HEK293 (cell line): ENCODE measurements around the gene RALGAPA2.

Experiments
- CTCF ChIA-PET: fragments of 350-600 bp; formaldehyde crosslinking; extraction: SDS; loops from one replicate; lab custom pipeline; 2021; ENCODE audit warnings: antibody characterized with exemption; lab: Yijun Ruan, JAX
- POLR2A ChIA-PET: fragments of 300-600 bp; formaldehyde crosslinking; extraction: SDS; loops from one replicate; lab custom pipeline; 2020; ENCODE audit warnings: antibody characterized with exemption, inconsistent platforms; lab: Yijun Ruan, JAX
- H3K27ac ChIP-seq: fragments of 200-500 bp; sonication (Bioruptor generic); 2 replicates; pipeline ENCODE4 v1.5.1; 2014; ENCODE audit warnings: low read depth, low read length, control low read depth, inconsistent platforms; ENCODE audit errors: extremely low read depth
- H3K36me3 ChIP-seq, 2 experiments: fragments of 200-500 bp in 1 of 2; sonication (Bioruptor generic) in 1 of 2; 1 replicate in 1 of 2; 2 replicates in 1 of 2; pipeline ENCODE4 v1.5.1; 2014 to 2017; ENCODE audit warnings: inconsistent platforms in 2 of 2, low read length in 2 of 2; ENCODE audit not compliant: control insufficient read depth in 2 of 2, insufficient read depth in 1 of 2
- H3K4me1 ChIP-seq: fragments of 200-500 bp; sonication (Bioruptor generic); 2 replicates; pipeline ENCODE4 v1.5.1; 2014; ENCODE audit warnings: mild to moderate bottlenecking, low read length, inconsistent platforms; ENCODE audit not compliant: control insufficient read depth, insufficient read depth
- H3K4me3 ChIP-seq: 2 replicates; pipeline ENCODE4 v1.5.1; 2011; ENCODE audit warnings: low read depth, mild to moderate bottlenecking, control low read depth, low read length, moderate library complexity
- H3K9me3 ChIP-seq: fragments of 200-500 bp; sonication (Bioruptor generic); 2 replicates; pipeline ENCODE4 v1.5.1; 2014; ENCODE audit warnings: low read depth, low read length, inconsistent platforms; ENCODE audit not compliant: control insufficient read depth, insufficient read depth
- KLF9 ChIP-seq: fragments of 450-650 bp; formaldehyde crosslinking; IDR thresholded peaks from 2 replicates; pipeline ENCODE4 v1.5.1; 2016; ENCODE audit warnings: missing biosample characterization, missing genetic modification characterization, low read depth
- OVOL3 ChIP-seq: fragments of 450-650 bp; formaldehyde crosslinking; IDR thresholded peaks from 2 replicates; pipeline ENCODE4 v1.5.1; 2016; ENCODE audit warnings: missing biosample characterization, missing genetic modification characterization
- YY2 ChIP-seq: fragments of 450-650 bp; formaldehyde crosslinking; IDR thresholded peaks from 2 replicates; pipeline ENCODE4 v1.5.1; 2016; ENCODE audit warnings: missing biosample characterization, missing genetic modification characterization
- ZBTB7A ChIP-seq: fragments of 450-650 bp; formaldehyde crosslinking; IDR thresholded peaks from 2 replicates; pipeline ENCODE4 v1.5.1; 2016; ENCODE audit warnings: low read depth, missing biosample characterization, missing genetic modification characterization
- ZNF121 ChIP-seq: fragments of 450-650 bp; formaldehyde crosslinking; IDR thresholded peaks from 2 replicates; pipeline ENCODE4 v1.5.1; 2016; ENCODE audit warnings: missing biosample characterization, missing genetic modification characterization
- ZNF169 ChIP-seq: fragments of 450-650 bp; formaldehyde crosslinking; IDR thresholded peaks from 2 replicates; pipeline ENCODE4 v1.5.1; 2016; ENCODE audit warnings: missing biosample characterization, missing genetic modification characterization
- ZNF202 ChIP-seq: fragments of 450-650 bp; formaldehyde crosslinking; IDR thresholded peaks from 2 replicates; pipeline ENCODE4 v1.5.1; 2016; ENCODE audit warnings: missing biosample characterization, missing genetic modification characterization, borderline replicate concordance
- ZNF302 ChIP-seq: fragments of 450-650 bp; formaldehyde crosslinking; IDR thresholded peaks from 2 replicates; pipeline ENCODE4 v1.5.1; 2016; ENCODE audit warnings: missing biosample characterization, missing genetic modification characterization, low read depth
- ZNF530 ChIP-seq: fragments of 450-650 bp; formaldehyde crosslinking; IDR thresholded peaks from 2 replicates; pipeline ENCODE4 v1.5.1; 2016; ENCODE audit warnings: low read depth, missing biosample characterization, missing genetic modification characterization
- ZNF549 ChIP-seq: fragments of 450-650 bp; IDR thresholded peaks from 2 replicates; pipeline ENCODE4 v1.5.1; 2018; ENCODE audit warnings: missing biosample characterization, missing genetic modification characterization, mild to moderate bottlenecking, inconsistent platforms, moderate library complexity
- ZNF560 ChIP-seq: fragments of 450-650 bp; formaldehyde crosslinking; IDR thresholded peaks from 2 replicates; pipeline ENCODE4 v1.5.1; 2017; ENCODE audit warnings: missing biosample characterization, missing genetic modification characterization, borderline replicate concordance
- ZXDB ChIP-seq: fragments of 450-650 bp; formaldehyde crosslinking; IDR thresholded peaks from 2 replicates; pipeline ENCODE4 v1.5.1; 2016; ENCODE audit warnings: missing biosample characterization, missing genetic modification characterization
- TF ChIP-seq, protein P1 (sequence below): fragments of 450-650 bp; formaldehyde crosslinking; IDR thresholded peaks from 2 replicates; pipeline ENCODE4 v1.5.1; 2016; ENCODE audit warnings: missing biosample characterization, missing genetic modification characterization
- TF ChIP-seq, protein P2 (sequence below): fragments of 450-650 bp; formaldehyde crosslinking; IDR thresholded peaks from 2 replicates; pipeline ENCODE4 v1.5.1; 2016; ENCODE audit warnings: missing biosample characterization, missing genetic modification characterization, low read depth
- TF ChIP-seq, protein P3 (sequence below): fragments of 450-650 bp; formaldehyde crosslinking; optimal IDR thresholded peaks from 2 replicates; pipeline ENCODE3; 2016; ENCODE audit warnings: missing biosample characterization, mild to moderate bottlenecking, missing genetic modification characterization
- TF ChIP-seq, protein P4 (sequence below): fragments of 450-650 bp; formaldehyde crosslinking; IDR thresholded peaks from 2 replicates; pipeline ENCODE4 v1.5.1; 2016; ENCODE audit warnings: missing biosample characterization, missing genetic modification characterization
- TF ChIP-seq, protein P5 (sequence below): fragments of 450-650 bp; formaldehyde crosslinking; IDR thresholded peaks from 2 replicates; pipeline ENCODE4 v1.5.1; 2016; ENCODE audit warnings: missing biosample characterization, missing genetic modification characterization
- TF ChIP-seq, protein P6 (sequence below): fragments of 450-650 bp; formaldehyde crosslinking; IDR thresholded peaks from 2 replicates; pipeline ENCODE4 v1.5.1; 2017; ENCODE audit warnings: missing biosample characterization, missing genetic modification characterization

RALGAPA2 gene

DNA sequence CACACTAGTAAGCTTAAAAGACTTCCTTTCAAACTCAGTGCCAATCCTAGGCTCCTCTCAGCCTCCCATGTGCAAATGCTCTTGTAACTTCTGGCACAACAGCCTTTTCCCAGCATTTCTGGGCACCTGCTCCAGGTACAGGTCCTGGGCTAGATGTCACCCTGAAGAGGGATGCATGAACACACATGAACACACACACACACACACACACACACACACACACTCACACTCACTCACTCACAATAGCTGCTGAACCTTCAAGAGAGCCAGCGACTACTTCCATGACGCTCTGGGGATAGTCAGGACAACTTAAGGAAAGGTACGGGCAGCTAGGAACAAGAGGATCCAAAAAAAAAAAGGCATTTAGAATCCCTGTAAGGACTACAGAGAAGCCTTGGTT, 221.8 kb downstream of the RALGAPA2 start:
- ChIA-PET POLR2A (no interaction called here), CTCF (no interaction called here)
- no peak overlapping the region for H3K27ac ChIP-seq
- H3K4me1 ChIP-seq = no peaks in the 10 kb centered on the region
- peaks cover 0 to 4% of the 10 kb centered on the region in 2 experiments; a peak in 1 of 3 replicates for H3K36me3 ChIP-seq
- TF ChIP-seq OVOL3 (tag by site-specific recombination) = no peak
- TF ChIP-seq, protein P1, sequence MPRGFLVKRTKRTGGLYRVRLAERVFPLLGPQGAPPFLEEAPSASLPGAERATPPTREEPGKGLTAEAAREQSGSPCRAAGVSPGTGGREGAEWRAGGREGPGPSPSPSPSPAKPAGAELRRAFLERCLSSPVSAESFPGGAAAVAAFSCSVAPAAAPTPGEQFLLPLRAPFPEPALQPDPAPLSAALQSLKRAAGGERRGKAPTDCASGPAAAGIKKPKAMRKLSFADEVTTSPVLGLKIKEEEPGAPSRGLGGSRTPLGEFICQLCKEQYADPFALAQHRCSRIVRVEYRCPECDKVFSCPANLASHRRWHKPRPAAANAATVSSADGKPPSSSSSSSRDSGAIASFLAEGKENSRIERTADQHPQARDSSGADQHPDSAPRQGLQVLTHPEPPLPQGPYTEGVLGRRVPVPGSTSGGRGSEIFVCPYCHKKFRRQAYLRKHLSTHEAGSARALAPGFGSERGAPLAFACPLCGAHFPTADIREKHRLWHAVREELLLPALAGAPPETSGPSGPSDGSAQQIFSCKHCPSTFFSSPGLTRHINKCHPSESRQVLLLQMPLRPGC (tag by site-specific recombination) = no peak
- H3K4me3 ChIP-seq = no peak overlapping the region
- H3K9me3 ChIP-seq = no peaks in the 10 kb centered on the region

DNA sequence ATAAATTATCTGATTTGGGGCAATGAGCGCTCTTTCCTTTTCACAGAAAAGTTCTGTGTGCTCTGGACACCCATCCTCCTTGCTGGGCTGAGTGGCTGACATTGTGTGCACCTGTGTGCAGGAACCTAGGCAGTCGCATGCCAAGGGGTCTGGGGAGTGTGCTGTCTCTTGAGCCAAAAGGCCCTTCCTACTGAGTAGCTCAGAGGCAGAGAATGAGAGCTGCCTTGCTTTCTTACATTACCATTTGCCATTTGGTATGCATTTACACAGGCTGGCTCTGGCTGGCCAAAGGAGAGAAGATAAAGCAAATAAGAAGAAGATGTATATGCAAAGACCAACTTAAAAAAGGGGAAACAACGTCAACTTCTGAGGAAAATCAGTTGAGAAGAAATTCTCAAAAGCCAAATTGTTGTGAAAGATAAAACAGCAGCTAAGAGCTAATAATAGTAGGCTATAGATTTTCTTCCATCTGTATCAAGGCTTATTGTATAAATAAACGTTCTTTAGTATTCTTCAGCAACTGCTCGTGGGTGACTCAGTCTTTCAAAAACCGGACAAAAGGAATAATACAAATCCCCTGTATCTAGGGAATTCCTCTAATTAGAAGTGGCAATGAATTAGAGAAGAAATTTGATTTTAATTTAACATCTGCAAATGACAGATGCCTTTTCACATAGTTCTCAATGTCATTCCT, 222.6 kb downstream of the RALGAPA2 start:
- ChIA-PET POLR2A (no interaction called here), CTCF (no interaction called here)
- no peak overlapping the region for H3K4me3 ChIP-seq
- no peaks in the 10 kb centered on the region for H3K4me1 ChIP-seq
- H3K9me3 ChIP-seq = no peaks in the 10 kb centered on the region
- no peak overlapping the region for H3K27ac ChIP-seq
- H3K36me3 ChIP-seq = peaks cover 0 to 4% of the 10 kb centered on the region in 2 experiments; a peak in 1 of 3 replicates
- TF ChIP-seq, protein P2, sequence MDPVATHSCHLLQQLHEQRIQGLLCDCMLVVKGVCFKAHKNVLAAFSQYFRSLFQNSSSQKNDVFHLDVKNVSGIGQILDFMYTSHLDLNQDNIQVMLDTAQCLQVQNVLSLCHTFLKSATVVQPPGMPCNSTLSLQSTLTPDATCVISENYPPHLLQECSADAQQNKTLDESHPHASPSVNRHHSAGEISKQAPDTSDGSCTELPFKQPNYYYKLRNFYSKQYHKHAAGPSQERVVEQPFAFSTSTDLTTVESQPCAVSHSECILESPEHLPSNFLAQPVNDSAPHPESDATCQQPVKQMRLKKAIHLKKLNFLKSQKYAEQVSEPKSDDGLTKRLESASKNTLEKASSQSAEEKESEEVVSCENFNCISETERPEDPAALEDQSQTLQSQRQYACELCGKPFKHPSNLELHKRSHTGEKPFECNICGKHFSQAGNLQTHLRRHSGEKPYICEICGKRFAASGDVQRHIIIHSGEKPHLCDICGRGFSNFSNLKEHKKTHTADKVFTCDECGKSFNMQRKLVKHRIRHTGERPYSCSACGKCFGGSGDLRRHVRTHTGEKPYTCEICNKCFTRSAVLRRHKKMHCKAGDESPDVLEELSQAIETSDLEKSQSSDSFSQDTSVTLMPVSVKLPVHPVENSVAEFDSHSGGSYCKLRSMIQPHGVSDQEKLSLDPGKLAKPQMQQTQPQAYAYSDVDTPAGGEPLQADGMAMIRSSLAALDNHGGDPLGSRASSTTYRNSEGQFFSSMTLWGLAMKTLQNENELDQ (tag by site-specific recombination) = no peak
- no peak for TF ChIP-seq ZNF302 (tag by site-specific recombination)
- no peak for TF ChIP-seq ZNF202 (tag by site-specific recombination)
- TF ChIP-seq, protein P3, sequence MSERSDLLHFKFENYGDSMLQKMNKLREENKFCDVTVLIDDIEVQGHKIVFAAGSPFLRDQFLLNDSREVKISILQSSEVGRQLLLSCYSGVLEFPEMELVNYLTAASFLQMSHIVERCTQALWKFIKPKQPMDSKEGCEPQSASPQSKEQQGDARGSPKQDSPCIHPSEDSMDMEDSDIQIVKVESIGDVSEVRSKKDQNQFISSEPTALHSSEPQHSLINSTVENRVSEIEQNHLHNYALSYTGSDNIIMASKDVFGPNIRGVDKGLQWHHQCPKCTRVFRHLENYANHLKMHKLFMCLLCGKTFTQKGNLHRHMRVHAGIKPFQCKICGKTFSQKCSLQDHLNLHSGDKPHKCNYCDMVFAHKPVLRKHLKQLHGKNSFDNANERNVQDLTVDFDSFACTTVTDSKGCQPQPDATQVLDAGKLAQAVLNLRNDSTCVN (tag by site-specific recombination) = no peak
- TF ChIP-seq, protein P4, sequence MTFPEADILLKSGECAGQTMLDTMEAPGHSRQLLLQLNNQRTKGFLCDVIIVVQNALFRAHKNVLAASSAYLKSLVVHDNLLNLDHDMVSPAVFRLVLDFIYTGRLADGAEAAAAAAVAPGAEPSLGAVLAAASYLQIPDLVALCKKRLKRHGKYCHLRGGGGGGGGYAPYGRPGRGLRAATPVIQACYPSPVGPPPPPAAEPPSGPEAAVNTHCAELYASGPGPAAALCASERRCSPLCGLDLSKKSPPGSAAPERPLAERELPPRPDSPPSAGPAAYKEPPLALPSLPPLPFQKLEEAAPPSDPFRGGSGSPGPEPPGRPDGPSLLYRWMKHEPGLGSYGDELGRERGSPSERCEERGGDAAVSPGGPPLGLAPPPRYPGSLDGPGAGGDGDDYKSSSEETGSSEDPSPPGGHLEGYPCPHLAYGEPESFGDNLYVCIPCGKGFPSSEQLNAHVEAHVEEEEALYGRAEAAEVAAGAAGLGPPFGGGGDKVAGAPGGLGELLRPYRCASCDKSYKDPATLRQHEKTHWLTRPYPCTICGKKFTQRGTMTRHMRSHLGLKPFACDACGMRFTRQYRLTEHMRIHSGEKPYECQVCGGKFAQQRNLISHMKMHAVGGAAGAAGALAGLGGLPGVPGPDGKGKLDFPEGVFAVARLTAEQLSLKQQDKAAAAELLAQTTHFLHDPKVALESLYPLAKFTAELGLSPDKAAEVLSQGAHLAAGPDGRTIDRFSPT = no peak
- TF ChIP-seq ZXDB (tag by site-specific recombination) = no peak
- no peak for TF ChIP-seq ZBTB7A
- TF ChIP-seq, protein P5, sequence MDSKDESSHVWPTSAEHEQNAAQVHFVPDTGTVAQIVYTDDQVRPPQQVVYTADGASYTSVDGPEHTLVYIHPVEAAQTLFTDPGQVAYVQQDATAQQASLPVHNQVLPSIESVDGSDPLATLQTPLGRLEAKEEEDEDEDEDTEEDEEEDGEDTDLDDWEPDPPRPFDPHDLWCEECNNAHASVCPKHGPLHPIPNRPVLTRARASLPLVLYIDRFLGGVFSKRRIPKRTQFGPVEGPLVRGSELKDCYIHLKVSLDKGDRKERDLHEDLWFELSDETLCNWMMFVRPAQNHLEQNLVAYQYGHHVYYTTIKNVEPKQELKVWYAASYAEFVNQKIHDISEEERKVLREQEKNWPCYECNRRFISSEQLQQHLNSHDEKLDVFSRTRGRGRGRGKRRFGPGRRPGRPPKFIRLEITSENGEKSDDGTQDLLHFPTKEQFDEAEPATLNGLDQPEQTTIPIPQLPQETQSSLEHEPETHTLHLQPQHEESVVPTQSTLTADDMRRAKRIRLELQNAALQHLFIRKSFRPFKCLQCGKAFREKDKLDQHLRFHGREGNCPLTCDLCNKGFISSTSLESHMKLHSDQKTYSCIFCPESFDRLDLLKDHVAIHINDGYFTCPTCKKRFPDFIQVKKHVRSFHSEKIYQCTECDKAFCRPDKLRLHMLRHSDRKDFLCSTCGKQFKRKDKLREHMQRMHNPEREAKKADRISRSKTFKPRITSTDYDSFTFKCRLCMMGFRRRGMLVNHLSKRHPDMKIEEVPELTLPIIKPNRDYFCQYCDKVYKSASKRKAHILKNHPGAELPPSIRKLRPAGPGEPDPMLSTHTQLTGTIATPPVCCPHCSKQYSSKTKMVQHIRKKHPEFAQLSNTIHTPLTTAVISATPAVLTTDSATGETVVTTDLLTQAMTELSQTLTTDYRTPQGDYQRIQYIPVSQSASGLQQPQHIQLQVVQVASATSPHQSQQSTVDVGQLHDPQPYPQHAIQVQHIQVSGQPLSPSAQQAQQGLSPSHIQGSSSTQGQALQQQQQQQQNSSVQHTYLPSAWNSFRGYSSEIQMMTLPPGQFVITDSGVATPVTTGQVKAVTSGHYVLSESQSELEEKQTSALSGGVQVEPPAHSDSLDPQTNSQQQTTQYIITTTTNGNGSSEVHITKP = no peak
- no peak for TF ChIP-seq ZNF121
- TF ChIP-seq, protein P6, sequence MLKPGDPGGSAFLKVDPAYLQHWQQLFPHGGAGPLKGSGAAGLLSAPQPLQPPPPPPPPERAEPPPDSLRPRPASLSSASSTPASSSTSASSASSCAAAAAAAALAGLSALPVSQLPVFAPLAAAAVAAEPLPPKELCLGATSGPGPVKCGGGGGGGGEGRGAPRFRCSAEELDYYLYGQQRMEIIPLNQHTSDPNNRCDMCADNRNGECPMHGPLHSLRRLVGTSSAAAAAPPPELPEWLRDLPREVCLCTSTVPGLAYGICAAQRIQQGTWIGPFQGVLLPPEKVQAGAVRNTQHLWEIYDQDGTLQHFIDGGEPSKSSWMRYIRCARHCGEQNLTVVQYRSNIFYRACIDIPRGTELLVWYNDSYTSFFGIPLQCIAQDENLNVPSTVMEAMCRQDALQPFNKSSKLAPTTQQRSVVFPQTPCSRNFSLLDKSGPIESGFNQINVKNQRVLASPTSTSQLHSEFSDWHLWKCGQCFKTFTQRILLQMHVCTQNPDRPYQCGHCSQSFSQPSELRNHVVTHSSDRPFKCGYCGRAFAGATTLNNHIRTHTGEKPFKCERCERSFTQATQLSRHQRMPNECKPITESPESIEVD (tag by site-specific recombination) = no peak
- TF ChIP-seq YY2 = no peak
- TF ChIP-seq ZNF560 (tag by site-specific recombination) = no peak
- no peak for TF ChIP-seq ZNF549 (tag by site-specific recombination)
- no peak for TF ChIP-seq KLF9
- TF ChIP-seq ZNF169 (tag by site-specific recombination) = no peak
- TF ChIP-seq ZNF530 (tag by site-specific recombination) = no peak
